Left renal cortex interstitium (tissue), 4 donors: ENCODE measurements around the gene SDS. TPM values are rescaled to one million over a fixed set of nuclear protein-coding genes. Genes with fewer than 3 reads are reported as not detected.
A peak's percentile ranks its signal among the peaks of the same experiment; 100 is the strongest.

Experiments
- DNase-seq, 4 donors: peaks; one replicate each; pipeline ENCODE4 v3.0.0-alpha.2; 2013; ENCODE audit warnings: low read depth in 4 of 4, low spot score in 2 of 4, missing footprints in 1 of 4
- polyA plus RNA-seq, 4 donors: library from polyadenylated mRNA; unstranded; fragments of 120-200 nt; gene quantifications; one replicate each; pipeline ENCODE4 v1.2.1, GENCODE V29; 2013; ENCODE audit not compliant: insufficient read length in 4 of 4

Gene SDS
- polyA plus RNA-seq, 4 donors = 0.17 to 0.44 (median 0.35) TPM

GRCh38 chr12:113382206-113382605 lies 21.5 kb downstream of the SDS start:
- DNase-seq = no peak

- no peak for DNase-seq
These were observed 22.5 kb downstream of the SDS start for GRCh38 chr12:113381220-113381619.

- DNase-seq = no peak
These were observed 25.4 kb downstream of the SDS start for GRCh38 chr12:113378291-113378690.

- no peak for DNase-seq
These were observed 28.8 kb downstream of the SDS start for GRCh38 chr12:113374823-113375428.

DNA sequence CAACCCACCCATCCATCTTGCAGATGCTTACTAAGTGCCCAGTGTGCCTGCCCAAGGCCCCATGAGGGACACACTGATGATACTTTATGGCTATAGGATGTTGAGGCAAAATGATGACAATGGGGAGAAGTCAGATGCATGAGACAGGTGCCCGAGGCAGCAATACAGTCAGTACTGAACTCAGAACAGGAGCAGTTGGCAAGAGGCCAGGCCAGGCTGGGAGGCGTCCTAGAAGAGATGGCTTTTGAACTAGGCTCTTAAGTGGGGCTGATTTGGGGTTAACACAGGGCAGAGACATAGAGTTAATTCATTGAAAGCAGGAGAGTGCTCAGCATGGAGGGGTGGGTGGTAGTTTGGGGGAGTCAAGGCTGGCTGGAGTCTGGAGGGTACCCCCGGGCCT lies 29.7 kb downstream of the SDS start:
- no peak for DNase-seq

GRCh38 chr12:113373440-113373839 lies 30.2 kb downstream of the SDS start:
- no peak for DNase-seq

GRCh38 chr12:113372371-113372770 lies 31.3 kb downstream of the SDS start:
- no peak for DNase-seq

- no peak for DNase-seq
These were observed 31.9 kb downstream of the SDS start for GRCh38 chr12:113371808-113372207.

- no peak for DNase-seq
These were observed 32.6 kb downstream of the SDS start for GRCh38 chr12:113370923-113371682.

DNA sequence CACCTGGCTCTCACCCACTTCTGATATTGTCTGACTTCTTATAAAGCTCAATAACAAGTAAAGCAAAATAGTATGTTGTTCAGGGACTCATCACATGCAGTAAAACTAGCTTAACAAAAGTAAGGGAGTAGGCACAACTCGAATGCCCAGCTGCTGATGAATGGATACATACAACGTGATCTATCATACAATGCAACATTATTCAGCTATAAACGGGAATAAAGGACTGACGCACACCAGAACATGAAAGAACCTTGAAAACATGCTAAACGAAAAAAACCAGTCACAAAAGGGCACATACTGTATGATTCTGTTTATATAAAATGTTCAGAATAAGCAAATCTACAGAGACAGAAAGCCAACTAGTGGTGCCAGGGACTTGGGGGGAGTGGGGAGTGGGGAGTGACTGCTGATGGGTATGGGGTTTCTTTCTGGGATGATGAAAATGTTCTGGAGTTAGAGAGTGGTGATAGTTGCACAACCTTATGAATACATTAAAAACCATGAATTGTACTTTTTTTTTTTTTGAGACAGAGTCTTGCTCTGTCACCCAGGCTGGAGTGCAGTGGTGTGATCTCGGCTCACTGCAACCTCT lies 34.2 kb downstream of the SDS start:
- no peak for DNase-seq

GRCh38 chr12:113368331-113368730 lies 35.4 kb downstream of the SDS start:
- no peak for DNase-seq

- DNase-seq = no peak
These were observed 36.9 kb downstream of the SDS start for GRCh38 chr12:113366827-113367226.

GRCh38 chr12:113365639-113366395 lies 37.9 kb downstream of the SDS start:
- DNase-seq = no peak

- DNase-seq = no peak
These were observed 39.0 kb downstream of the SDS start for GRCh38 chr12:113364698-113365097.

- no peak for DNase-seq
These were observed 41.9 kb downstream of the SDS start for GRCh38 chr12:113361574-113362370.

DNA sequence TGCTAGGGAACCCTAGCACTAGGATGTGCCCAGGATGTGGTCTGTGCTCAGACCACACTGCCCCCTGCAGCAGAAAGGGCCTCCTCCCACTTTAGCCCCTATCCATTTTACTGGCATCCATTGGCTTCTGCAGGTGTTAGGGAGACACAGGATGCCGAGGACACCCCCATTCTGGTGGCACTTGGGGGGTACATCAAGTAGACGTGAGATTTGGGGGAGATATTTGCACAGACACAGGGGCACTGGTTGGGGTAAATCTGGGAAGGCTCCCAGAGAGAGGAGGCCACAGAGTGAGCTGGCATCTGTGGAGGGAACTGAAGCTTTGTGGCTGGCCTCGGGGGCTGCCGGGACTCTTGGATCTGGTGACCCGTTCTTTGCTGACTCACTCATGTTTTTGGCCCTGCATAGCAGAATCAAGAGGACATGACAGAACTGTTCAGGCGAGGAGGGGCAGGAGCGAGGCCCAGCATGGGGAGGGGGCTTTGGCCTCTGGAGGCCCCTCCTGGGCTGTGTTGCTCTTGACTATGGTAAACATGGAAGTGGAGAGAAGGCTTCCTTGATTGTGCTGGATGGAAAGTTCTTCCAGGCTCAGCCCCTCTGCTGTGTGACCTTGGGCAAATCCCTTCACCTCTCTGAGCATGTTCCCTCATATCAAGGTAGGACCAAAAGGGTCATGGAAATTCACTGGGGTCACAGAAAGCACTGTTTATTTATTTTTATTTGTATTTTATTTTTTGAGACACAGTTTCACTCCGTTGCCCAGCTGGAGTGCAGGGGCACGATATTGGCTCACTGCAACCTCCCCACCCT lies 43.5 kb downstream of the SDS start:
- DNase-seq = no peak

DNA sequence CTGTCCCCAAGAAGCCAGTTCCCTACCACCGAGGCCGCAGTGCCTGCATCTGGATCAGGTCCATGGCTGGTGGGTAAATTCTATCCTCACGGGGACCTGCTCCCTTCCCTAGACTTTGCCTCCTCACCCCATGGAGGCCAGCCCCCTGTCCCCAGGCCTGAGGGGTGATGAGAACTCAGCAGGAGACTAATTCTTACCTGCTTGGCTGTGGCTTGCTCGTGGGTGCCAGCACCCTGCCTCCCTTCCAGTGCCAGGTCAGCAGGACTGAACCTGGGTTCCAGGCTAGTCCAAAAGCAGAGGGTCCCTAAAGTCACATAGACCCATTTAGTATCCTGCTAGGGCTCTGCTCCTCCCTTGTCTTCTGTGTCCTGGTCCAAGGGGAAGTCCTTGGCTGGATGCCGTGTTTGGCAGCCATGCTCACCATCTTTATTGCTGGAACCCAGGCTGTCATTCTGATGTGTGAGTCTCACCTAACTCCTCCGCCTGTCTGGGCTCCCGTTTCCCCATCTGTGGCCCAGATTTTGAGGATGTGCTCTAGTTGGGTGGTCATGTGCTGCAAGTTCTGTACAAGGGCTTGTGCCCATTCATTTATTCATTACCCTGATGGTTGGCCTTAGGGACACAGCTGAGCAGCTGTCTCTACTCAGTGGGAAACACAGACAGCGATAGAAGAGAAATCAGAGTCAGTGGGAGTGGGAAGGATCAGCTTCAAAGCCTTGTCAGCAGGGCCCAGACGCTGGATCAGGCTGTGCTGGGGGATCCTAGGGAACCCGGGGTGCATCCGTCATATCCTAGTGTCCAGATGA lies 44.4 kb downstream of the SDS start:
- peak in 1 of 4 donors; percentile 10 for DNase-seq

GRCh38 chr12:113358381-113359132 lies 45.1 kb downstream of the SDS start, which contains the start of gene PLBD2:
PLBD2 (plus strand) TSS chr12:113358587; CDS start chr12:113358601, 14 bp downstream.
- peak in 3 of 4 donors; percentile 75 to 87 (median 82) for DNase-seq
